AG09309 (cell line): ENCODE results near the gene FAM98C.

Experiments
- DNase-seq: peaks from one replicate; pipeline ENCODE4 v3.0.0-alpha.2; 2010; ENCODE audit warnings: low read depth
- H3K4me3 ChIP-seq: 2 replicates; pipeline ENCODE4 v1.5.1; 2011; ENCODE audit warnings: mild to moderate bottlenecking, low read depth, low read length, moderate library complexity; ENCODE audit not compliant: control insufficient read depth
- TF ChIP-seq, protein P1 (sequence below): IDR thresholded peaks from 2 replicates; pipeline ENCODE4 v1.5.1; 2011; ENCODE audit warnings: mild to moderate bottlenecking, low read depth, low read length, inconsistent platforms; ENCODE audit not compliant: insufficient read depth, control insufficient read depth; ENCODE audit errors: missing control alignments

FAM98C gene

DNA sequence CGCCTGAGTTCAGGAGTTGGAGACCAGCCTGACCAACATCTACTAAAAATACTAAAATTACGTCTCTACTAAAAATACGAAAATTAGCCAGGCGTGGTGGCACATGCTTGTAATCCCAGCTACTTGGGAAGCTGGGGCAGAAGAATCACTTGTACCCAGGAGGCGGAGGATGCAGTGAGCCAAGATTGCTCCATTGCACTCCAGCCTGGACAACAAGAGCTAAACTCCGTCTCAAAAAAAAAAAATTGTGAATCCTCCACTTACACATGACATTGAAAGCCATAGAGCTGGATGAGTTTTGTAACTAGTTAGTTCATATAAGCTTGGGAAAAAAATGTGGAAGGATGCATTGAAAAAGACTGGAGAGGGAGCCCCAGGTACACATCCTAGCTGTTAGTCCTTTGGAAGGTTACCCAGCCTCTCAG, 29.0 kb upstream of the FAM98C start:
- TF ChIP-seq, protein P1, sequence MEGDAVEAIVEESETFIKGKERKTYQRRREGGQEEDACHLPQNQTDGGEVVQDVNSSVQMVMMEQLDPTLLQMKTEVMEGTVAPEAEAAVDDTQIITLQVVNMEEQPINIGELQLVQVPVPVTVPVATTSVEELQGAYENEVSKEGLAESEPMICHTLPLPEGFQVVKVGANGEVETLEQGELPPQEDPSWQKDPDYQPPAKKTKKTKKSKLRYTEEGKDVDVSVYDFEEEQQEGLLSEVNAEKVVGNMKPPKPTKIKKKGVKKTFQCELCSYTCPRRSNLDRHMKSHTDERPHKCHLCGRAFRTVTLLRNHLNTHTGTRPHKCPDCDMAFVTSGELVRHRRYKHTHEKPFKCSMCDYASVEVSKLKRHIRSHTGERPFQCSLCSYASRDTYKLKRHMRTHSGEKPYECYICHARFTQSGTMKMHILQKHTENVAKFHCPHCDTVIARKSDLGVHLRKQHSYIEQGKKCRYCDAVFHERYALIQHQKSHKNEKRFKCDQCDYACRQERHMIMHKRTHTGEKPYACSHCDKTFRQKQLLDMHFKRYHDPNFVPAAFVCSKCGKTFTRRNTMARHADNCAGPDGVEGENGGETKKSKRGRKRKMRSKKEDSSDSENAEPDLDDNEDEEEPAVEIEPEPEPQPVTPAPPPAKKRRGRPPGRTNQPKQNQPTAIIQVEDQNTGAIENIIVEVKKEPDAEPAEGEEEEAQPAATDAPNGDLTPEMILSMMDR, result no peak
- DNase-seq, result no peak
- peak overlapping the region; percentile 99 for H3K4me3 ChIP-seq

- peak within 1 kb of the TSS; percentile 99 for H3K4me3 ChIP-seq
- DNase-seq, result peak; percentile 92
- TF ChIP-seq, protein P1, result peak; percentile 22
Measured at GRCh38 chr19:38374332-38375097, 28.4 kb upstream of the FAM98C start, which contains the start of gene PSMD8. PSMD8 (plus strand) TSS chr19:38374571; CDS start chr19:38374602, 31 bp downstream.

GRCh38 chr19:38375098-38375493, 27.8 kb upstream of the FAM98C start:
- TF ChIP-seq, protein P1, result no peak
- H3K4me3 ChIP-seq, result peak overlapping the region; percentile 99
- no peak for DNase-seq

GRCh38 chr19:38375748-38376147, 27.1 kb upstream of the FAM98C start:
- TF ChIP-seq, protein P1, result no peak
- no peak for DNase-seq
- peak overlapping the region; percentile 99 for H3K4me3 ChIP-seq

GRCh38 chr19:38376576-38376975, 26.3 kb upstream of the FAM98C start:
- TF ChIP-seq, protein P1, result no peak
- H3K4me3 ChIP-seq, result no peak overlapping the region; the same call in 1 of the 2 replicates
- DNase-seq, result no peak

GRCh38 chr19:38377052-38377451, 25.8 kb upstream of the FAM98C start:
- DNase-seq, result no peak
- TF ChIP-seq, protein P1, result no peak
- no peak overlapping the region for H3K4me3 ChIP-seq
